ENCODE results near the gene HMG20B.
"Not testable (repeated sequence)": the region's sequence is repeated elsewhere in the genome, so short reads cannot be mapped to it uniquely, and the experiment has no call there.

The HMG20B gene

DNA sequence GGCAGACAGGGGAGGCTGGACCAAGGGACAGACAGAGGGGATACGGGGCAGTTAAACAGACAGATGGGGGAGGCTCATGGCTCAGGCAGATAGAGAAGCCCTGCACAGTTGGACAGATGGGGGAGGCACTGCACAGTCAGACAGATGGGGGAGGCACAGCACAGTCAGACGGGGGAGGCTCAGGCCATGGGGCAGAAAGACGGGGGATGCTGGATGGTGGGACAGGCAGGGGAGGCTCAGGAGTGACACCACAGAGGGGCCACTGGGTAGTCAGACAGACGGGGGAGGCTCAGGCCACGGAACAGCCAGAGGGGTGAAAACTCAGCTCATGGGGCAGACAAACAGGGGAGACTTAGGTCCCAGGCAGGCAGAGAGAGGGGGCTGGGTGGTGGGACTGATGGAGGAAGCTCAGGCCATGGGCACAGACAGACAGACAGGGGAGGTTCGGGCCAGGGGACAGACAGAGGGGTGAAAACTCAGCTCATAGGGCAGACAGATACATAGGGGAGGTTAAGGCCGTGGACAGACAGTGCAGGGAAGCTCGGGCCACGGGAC is 16.2 kb upstream of the HMG20B start:
- Mint-ChIP-seq H3K4me3 (peak overlapping the region; percentile 95), H3K9me3 (no peaks in the 10 kb centered on the region), H3K36me3 (ENCODE audit: low read depth) (peaks cover 53% of the 10 kb centered on the region), H3K27ac (peak overlapping the region; percentile 89), H3K4me1 (ENCODE audit: low read depth) (peaks cover 64% of the 10 kb centered on the region), H3K27me3 (no peaks in the 10 kb centered on the region)
- intact Hi-C loops (cut with micrococcal nuclease): no loop called here

DNA sequence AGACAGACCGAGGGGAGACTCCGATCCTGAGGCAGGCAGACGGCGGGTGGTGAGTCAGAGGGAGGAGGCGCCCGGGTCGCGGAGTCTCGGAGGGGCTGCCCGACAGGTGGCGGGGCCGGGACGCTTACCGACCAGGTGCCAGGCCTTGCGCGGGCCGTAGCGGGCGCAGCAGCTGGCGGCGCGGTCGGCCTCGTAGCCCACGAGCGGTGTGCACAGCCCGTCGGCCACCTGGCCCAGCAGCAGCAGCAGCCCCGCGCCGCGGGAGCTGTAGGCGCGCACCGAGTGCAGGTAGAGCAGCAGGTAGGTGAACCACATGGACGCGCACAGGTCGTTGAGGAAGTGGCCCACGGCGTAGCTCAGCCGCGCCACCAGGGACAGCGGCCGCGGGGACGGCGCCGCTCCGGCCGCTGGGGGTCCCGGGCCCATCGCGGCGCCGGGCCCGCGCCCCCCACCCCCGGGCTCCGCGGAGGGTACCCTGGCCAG is 15.7 kb upstream of the HMG20B start:
- H3K4me1 Mint-ChIP-seq (ENCODE audit: low read depth): peaks cover 59% of the 10 kb centered on the region

DNA sequence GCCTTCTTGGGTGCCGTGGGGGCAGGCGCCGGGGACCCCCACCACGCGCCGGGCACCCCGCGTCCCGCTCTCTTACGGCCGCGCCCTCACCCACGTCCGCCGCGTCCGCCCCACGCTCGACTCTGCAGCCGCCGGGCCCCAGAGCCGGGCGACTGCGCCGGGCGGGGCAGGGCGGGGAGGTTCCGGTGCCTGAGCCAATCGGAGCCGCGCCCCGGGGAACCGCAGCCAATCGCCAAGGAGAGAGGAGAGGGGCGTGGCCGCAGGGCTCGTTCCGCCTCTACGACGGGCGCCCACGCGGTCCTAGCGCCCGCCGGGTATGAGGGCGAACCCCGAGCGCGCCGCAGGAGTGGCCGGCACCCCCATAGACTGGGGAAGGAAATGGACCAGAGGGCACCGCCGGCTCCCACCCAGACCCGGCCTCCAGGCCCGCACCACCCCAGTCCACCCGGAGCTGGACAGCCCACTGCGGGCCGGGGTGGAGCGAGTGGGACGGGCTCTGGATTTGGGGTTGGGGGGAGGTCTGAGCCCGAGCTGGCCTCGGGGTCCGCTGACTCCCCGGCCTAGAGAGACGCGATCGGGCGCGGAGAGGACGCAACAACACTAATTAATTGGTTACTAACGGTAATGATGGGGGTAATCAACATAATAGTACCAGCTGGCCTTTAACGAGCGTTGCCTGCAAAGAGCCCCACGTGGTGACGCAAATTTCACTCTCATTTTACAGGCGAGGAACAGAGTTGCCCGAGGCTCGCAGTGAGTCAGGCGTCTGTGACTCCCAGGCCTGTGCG is 15.1 kb upstream of the HMG20B start, which contains the start of gene MFSD12:
MFSD12 (minus strand) TSS at position 126 of the 788 bp plus-strand sequence. CDS start 183 bp downstream, outside the sequence.
- H3K4me1 Mint-ChIP-seq (ENCODE audit: low read depth): peaks cover 54% of the 10 kb centered on the region
- peak within 1 kb of the TSS; percentile 89 for H3K27ac Mint-ChIP-seq
- peak within 1 kb of the TSS; percentile 95 for H3K4me3 Mint-ChIP-seq
- H3K36me3 Mint-ChIP-seq (ENCODE audit: low read depth): peaks cover 41% of the 10 kb centered on the region
- no peaks in the 10 kb centered on the region for H3K9me3 Mint-ChIP-seq
- intact Hi-C loops (cut with micrococcal nuclease): loop anchor here (2.0 kb wide), 1 partner anchor 15 kb away; the partner anchor contains the start of gene HMG20B
- H3K27me3 Mint-ChIP-seq: no peaks in the 10 kb centered on the region

More for the DNA sequence above, 15.7 kb upstream of the HMG20B start:
- H3K4me3 Mint-ChIP-seq: peak overlapping the region; percentile 95
- intact Hi-C loops (cut with micrococcal nuclease): no loop called here
- H3K27me3 Mint-ChIP-seq: no peaks in the 10 kb centered on the region
- peak overlapping the region; percentile 89 for H3K27ac Mint-ChIP-seq
- H3K36me3 Mint-ChIP-seq (ENCODE audit: low read depth): peaks cover 47% of the 10 kb centered on the region
- H3K9me3 Mint-ChIP-seq: no peaks in the 10 kb centered on the region

DNA sequence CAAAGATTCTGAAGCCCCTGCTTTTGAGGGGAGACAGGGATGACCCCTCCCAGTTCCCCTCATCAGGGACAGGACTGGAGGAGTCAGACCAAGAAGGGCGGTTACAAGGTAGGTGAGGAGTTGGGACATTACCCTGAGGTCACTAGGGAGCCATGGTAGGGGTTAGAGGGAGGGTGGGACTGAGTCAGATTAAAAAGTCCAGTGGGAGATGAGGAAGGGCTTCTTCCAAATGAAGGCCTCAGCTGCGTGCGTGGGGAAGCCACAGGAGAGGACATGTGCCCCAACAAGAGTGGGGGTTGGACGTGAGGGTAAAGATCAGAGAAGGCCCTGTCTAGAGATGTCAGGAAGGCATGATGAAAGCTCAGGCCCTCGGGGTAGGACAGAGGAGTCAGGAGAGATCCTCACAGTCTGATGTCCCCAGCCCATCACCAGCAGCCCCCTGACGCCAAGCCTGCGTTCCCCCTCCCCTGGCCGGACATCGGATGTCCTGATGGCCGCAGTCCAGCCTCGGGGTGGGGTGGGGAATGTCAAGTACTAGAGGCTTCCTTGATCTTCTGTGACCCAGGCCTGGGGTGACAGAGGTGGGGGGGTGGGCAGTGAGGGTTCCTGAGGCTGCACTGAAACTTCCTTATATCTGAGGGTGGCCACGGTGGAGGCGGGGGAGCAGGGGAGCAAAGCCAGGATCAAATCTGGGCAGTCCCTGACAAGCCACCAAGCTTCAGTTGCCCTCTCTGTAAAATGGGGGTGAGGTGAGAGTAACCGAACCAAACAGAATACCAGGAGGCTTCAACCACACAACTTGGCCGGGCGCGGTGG is 8.8 kb upstream of the HMG20B start:
- Mint-ChIP-seq H3K4me1 (ENCODE audit: low read depth) (peaks cover 31% of the 10 kb centered on the region), H3K36me3 (ENCODE audit: low read depth) (no peaks in the 10 kb centered on the region), H3K27ac (peak overlapping the region; percentile 65), H3K4me3 (no peak overlapping the region), H3K9me3 (no peaks in the 10 kb centered on the region), H3K27me3 (no peaks in the 10 kb centered on the region)
- intact Hi-C loops (cut with micrococcal nuclease): no loop called here

DNA sequence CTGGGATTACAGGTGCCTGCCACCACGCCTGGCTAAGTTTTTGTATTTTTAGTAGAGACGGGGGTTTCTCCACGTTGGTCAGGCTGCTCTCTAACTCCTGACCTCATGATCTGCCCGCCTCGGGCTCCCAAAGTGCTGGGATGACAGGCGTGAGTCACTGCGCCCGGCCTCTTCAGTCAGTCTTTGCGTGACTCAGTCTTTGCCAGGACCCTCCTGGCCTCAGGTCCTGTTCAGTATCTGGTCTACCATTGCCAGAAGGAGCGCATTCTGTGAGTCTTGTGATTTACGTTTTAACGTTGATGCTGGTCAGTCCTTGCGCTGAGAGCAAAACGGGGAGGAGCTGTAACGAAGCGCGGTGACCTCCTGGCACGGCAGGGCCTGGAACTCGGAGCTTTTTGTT is 7.6 kb upstream of the HMG20B start:
- H3K27ac Mint-ChIP-seq: no peak overlapping the region
- H3K4me1 Mint-ChIP-seq (ENCODE audit: low read depth): peaks cover 29% of the 10 kb centered on the region
- H3K36me3 Mint-ChIP-seq (ENCODE audit: low read depth): no peaks in the 10 kb centered on the region
- H3K27me3 Mint-ChIP-seq: no peaks in the 10 kb centered on the region
- intact Hi-C loops (cut with micrococcal nuclease): no loop called here
- H3K4me3 Mint-ChIP-seq: no peak overlapping the region
- H3K9me3 Mint-ChIP-seq: no peaks in the 10 kb centered on the region

DNA sequence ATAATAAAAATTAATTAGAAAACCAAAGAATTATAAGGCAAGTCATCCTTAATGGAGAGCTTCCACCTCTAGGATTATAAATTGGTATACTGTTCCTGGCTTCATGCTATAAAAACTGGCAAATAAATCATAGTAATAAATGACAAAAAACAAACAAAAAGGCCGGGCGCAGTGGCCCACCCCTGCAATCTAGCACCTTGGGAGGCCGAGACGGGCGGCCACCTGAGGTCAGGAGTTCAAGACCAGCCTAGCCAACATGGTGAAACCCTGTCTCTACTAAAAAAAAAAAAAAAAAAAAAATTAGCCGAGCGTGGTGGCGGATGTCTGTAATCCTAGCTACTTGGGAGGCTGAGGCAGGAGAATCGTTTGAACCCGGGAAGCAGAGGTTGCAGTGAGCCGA is 2.7 kb upstream of the HMG20B start:
- H3K27ac Mint-ChIP-seq; H3K9me3 Mint-ChIP-seq; H3K4me3 Mint-ChIP-seq; H3K27me3 Mint-ChIP-seq; intact Hi-C loops (cut with micrococcal nuclease): not testable (repeated sequence)
- H3K4me1 Mint-ChIP-seq (ENCODE audit: low read depth): peaks cover 40% of the 10 kb centered on the region
- peaks cover 19% of the 10 kb centered on the region for H3K36me3 Mint-ChIP-seq (ENCODE audit: low read depth)

DNA sequence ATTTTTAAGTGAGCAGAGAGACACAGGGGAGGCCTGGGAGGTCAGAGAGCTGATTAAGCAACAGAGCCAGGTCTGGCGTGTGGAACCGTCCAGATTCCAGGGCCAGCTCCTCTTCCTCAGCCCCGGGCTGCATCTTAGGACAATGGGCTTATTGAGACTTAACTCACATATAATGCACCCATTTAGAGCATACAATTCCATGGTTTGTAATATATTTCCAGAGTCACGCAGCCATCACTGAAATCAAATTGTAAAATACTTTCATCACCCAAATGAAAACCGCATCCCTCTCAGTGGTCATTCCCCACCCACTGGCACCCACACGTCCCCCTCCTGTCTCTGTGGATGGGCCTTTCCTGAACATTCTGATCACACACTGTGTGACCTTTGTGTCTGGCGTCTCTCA is 2.1 kb upstream of the HMG20B start:
- H3K4me1 Mint-ChIP-seq (ENCODE audit: low read depth): peaks cover 45% of the 10 kb centered on the region
- intact Hi-C loops (cut with micrococcal nuclease): no loop called here
- no peaks in the 10 kb centered on the region for H3K9me3 Mint-ChIP-seq

DNA sequence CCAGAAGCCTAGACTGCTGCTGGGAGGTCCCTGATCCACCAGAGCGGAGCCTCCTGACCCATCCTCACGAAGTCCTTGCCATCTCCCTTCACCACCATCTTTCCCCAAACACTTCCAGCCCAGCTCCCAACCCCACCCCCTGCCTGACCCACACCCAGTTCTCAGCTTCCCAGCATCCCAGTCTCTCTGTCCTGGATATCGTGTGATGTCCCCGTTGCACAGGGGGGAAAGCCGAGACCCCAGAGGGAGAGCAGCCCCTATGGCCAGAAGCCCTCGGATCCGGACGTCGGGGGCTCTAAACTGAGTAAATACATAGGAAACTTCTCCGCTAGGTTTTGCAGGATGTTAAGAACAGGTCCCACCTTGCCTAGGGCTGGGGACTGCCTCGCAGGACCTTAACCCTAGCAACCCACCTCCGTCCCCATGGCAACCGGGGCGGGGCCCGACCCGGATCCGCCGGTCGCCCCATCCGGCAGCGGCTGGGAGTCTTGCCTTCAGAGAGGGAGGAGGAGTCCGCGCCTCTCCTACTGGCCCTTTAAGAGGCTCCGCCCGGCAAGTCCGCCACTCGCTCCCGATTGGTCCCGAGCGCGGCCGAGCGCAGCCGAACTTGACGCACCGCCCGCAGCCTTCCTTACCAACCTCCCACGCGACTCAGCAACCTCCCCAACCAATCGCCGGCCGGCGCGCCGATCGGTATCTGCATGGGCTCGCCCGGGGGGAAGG is 451 bp upstream of the HMG20B start:
- H3K27me3 Mint-ChIP-seq: no peaks in the 10 kb centered on the region
- H3K36me3 Mint-ChIP-seq (ENCODE audit: low read depth): peaks cover 42% of the 10 kb centered on the region
- H3K9me3 Mint-ChIP-seq: no peaks in the 10 kb centered on the region
- H3K4me3 Mint-ChIP-seq: peak overlapping the region; percentile 88
- intact Hi-C loops (cut with micrococcal nuclease): loop anchor here (2.0 kb wide), 2 partner anchors 13 to 65 kb away; partner anchors contain the start of gene FZR1
- H3K27ac Mint-ChIP-seq: peak overlapping the region; percentile 85
- peaks cover 56% of the 10 kb centered on the region for H3K4me1 Mint-ChIP-seq (ENCODE audit: low read depth)

More for the DNA sequence above, 2.1 kb upstream of the HMG20B start:
- H3K27me3 Mint-ChIP-seq: no peaks in the 10 kb centered on the region
- no peak overlapping the region for H3K4me3 Mint-ChIP-seq
- H3K27ac Mint-ChIP-seq: peak overlapping the region; percentile 39
- peaks cover 25% of the 10 kb centered on the region for H3K36me3 Mint-ChIP-seq (ENCODE audit: low read depth)

DNA sequence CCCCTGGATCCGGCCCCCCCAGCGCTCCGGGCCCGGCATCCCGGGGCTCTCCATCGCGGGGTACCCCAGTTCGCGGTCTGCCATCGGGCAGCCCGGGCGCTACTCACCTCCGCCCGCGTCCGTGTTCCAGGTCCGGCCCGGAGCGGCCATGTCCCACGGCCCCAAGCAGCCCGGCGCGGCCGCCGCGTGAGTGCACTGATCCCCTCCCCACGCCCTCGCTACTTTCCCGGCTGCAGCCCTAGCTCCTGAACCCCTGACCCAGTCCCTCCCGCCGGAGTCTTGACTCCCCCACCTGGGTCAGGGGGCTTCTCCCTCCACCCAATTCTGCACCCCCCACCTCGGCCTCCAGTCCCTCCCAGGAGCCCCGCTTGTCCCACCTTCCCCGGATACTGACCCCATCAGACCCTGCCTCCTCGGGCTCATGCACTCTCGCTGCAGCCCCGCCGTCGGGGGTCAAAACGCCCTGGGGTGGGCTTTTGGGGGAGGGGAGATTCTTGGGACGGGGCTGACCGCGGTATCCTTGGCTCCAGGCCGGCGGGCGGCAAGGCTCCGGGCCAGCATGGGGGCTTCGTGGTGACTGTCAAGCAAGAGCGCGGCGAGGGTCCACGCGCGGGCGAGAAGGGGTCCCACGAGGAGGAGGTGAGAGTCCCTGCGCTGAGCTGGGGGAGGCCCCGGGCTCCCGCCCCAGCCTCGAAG is 566 bp downstream of the HMG20B start:
- no peaks in the 10 kb centered on the region for H3K9me3 Mint-ChIP-seq
- peaks cover 56% of the 10 kb centered on the region for H3K4me1 Mint-ChIP-seq (ENCODE audit: low read depth)
- intact Hi-C loops (cut with micrococcal nuclease): loop anchor here (2.0 kb wide), 2 partner anchors 15 to 67 kb away; partner anchors contain the start of gene FZR1
- H3K36me3 Mint-ChIP-seq (ENCODE audit: low read depth): peaks cover 52% of the 10 kb centered on the region
- peak overlapping the region; percentile 85 for H3K27ac Mint-ChIP-seq
- no peaks in the 10 kb centered on the region for H3K27me3 Mint-ChIP-seq
- peak overlapping the region; percentile 88 for H3K4me3 Mint-ChIP-seq

DNA sequence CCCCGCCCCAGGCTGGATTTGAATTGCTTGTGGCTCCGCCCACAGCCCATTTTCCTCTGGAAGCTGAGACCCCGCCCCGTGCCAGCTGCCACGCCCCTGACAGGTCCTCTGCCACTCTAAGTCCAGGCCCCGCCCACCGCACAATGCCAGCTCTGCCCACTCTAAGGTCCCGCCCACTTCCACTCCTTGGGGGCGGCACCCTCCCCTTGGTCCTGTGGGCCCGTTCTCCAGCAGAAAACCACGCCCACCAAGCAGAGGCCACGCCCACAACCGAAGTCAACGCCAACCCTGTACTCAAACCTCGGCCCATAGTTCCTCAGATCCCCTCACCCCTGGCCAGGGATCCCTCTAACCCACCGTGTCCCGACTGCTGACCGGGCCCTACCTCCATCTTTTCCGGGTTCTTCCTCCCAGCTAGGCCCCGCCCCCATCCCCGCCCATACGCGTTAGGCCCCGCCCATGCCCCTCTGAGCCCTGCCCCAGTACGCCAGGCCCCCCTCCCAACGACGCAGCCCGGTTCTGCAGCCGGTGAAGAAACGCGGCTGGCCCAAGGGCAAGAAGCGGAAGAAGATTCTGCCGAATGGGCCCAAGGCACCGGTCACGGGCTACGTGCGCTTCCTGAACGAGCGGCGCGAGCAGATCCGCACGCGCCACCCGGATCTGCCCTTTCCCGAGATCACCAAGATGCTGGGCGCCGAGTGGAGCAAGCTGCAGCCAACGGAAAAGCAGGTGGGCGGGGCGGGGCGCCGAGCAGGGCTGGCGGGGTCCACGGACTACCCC is 1.3 kb downstream of the HMG20B start:
- H3K9me3 Mint-ChIP-seq: no peaks in the 10 kb centered on the region
- peak overlapping the region; percentile 88 for H3K4me3 Mint-ChIP-seq
- intact Hi-C loops (cut with micrococcal nuclease): loop anchor here (2.0 kb wide), 2 partner anchors 15 to 67 kb away; partner anchors contain the start of gene FZR1
- H3K36me3 Mint-ChIP-seq (ENCODE audit: low read depth): peaks cover 59% of the 10 kb centered on the region
- peaks cover 56% of the 10 kb centered on the region for H3K4me1 Mint-ChIP-seq (ENCODE audit: low read depth)
- H3K27ac Mint-ChIP-seq: peak overlapping the region; percentile 85
- no peaks in the 10 kb centered on the region for H3K27me3 Mint-ChIP-seq

DNA sequence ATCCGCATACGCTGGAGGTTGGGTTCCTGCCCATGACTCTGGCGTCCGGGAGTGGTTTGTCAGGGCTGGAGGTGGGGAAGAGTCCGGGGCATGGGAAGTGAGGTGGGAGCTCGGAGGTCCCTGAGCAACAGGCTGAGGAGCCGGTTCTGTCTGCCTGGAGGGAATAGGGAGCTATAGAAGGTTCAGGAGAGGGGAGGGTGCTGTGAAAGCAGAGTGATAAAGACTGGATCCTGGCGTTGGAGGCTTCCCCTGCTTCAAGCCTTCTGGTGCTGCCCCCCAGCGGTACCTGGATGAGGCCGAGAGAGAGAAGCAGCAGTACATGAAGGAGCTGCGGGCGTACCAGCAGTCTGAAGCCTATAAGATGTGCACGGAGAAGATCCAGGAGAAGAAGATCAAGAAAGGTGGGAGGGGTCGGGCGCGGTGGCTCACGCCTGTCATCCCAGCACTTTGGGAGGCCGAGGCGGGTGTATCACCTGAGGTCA is 2.6 kb downstream of the HMG20B start:
- no peaks in the 10 kb centered on the region for H3K27me3 Mint-ChIP-seq
- no peak overlapping the region for H3K4me3 Mint-ChIP-seq
- H3K36me3 Mint-ChIP-seq (ENCODE audit: low read depth): peaks cover 61% of the 10 kb centered on the region
- H3K9me3 Mint-ChIP-seq: no peaks in the 10 kb centered on the region
- H3K27ac Mint-ChIP-seq: no peak overlapping the region
- intact Hi-C loops (cut with micrococcal nuclease): no loop called here
- H3K4me1 Mint-ChIP-seq (ENCODE audit: low read depth): peaks cover 68% of the 10 kb centered on the region

Data from dendritic cell treated with granulocyte-macrophage colony-stimulating factor and Interleukin-4, amounts not matched to agents 40 ng/mL and 50 ng/mL, for 4 days (primary cell).